Left lobe of liver (tissue), 2 donors: ENCODE measurements around the gene ZNF14. TPM values are rescaled to one million over a fixed set of nuclear protein-coding genes. Genes with fewer than 3 reads are reported as not detected.
"Not testable (repeated sequence)": the region's sequence is repeated elsewhere in the genome, so short reads cannot be mapped to it uniquely, and the experiment has no call there.

Experiments
- ATAC-seq: fragments of 200-7000 bp; cut with Tn5 transposase; one replicate; pipeline ENCODE4 v1.9.1; 2020; ENCODE audit warnings: mild to moderate bottlenecking, moderate library complexity
- DNase-seq: peaks from one replicate; pipeline ENCODE4 v3.0.0-alpha.2; 2020; ENCODE audit warnings: low spot score
- total RNA-seq: library from RNA; stranded (reverse); gene quantifications from one replicate; pipeline ENCODE4 v1.2.1, GENCODE V29; 2021
- donor health status: DM: no; HTN: no; CAD: no; lungs with moderate emphysema.
- donor health status: DM: no; HTN: yes; CAD: no.

Gene ZNF14
- total RNA-seq, 1 donor from 2014 or later: 0.40 TPM

DNA sequence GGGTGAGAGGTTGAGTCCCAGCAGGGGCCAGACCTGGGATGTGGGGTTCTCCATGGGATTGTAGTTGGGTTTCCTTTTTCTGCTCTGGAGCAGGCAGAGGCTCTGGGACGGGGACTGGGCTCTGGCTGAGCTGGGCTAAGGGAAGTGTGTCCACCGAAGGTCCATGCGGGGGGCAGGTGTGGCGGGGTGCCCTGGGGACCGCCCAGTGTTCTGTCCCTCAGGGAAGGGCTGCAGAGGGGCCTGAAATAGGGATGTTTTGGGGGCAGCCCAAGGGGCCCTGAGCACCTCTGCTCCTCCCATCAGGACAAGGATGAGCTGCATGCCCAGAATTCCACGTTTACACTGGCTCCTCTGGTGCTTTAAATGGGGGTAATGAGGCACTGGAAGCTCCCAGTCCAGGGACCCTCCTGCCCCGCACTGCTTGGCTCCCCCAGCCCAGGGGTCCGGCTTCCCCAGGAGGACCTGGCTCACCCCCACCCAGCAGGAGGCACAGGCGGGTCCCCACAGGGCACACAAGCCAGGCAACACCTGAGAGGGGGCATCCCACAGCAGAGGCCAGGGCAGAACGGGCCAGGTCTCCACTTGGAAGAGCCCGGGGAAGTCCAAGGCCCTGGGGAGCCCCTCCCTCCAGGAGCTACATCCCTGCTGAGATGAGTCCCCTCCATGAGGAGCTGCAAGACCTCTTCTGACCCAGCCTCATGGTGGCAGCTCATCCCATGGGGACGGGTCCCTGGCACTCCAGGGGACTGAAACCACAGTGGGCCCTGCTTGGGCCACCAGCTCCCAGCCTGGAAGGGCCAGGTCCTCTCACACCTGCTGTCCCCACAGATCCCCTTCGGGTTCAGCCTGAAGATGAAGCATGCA is 14.7 kb upstream of the ZNF14 start:
- ATAC-seq (no peak), DNase-seq (no peak)

DNA sequence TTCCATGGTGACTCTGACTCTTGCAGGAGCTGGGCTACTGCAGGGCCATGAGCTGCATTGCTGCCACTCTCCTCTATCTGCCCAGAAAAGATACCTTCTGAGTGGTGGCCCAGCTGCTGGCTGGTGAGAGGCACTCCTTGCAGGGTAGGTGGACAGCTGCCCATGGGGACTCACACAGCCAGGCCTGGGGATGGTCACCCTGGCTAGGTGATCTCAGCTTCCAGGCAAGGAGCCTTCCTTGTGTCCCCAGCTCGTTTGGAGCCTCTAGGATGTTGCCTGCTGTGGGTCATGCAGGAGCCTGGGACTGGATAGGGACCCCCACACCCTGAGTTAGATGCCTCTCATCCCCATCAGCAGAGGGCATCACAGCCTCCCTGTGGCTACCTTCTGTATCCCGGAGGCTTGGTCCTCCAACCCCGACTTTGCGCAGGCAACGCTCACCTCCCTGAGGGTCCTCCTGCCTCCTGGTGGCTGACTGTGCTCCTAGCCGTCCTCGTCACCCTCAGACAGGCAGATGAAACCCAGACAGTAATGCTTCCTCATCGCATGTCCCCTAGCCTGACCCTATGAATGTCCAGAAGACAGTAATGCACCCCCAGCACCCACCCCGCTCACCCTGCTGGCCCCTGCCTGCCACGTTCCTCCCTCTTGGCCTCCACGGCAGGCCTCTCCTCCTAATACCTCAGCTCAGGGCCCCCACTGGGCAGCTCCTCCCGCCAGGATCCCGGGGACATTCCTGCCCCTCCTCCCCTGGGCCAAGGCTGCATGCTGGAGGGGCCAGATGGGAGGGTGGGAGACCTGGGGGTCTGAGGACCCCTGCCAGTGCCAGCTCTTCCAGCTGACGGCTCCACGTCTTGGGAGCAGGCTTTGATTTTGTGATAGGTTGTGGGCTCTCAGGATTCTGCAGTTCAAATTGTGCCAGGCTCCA is 13.6 kb upstream of the ZNF14 start:
- ATAC-seq: no peak
- DNase-seq: no peak

DNA sequence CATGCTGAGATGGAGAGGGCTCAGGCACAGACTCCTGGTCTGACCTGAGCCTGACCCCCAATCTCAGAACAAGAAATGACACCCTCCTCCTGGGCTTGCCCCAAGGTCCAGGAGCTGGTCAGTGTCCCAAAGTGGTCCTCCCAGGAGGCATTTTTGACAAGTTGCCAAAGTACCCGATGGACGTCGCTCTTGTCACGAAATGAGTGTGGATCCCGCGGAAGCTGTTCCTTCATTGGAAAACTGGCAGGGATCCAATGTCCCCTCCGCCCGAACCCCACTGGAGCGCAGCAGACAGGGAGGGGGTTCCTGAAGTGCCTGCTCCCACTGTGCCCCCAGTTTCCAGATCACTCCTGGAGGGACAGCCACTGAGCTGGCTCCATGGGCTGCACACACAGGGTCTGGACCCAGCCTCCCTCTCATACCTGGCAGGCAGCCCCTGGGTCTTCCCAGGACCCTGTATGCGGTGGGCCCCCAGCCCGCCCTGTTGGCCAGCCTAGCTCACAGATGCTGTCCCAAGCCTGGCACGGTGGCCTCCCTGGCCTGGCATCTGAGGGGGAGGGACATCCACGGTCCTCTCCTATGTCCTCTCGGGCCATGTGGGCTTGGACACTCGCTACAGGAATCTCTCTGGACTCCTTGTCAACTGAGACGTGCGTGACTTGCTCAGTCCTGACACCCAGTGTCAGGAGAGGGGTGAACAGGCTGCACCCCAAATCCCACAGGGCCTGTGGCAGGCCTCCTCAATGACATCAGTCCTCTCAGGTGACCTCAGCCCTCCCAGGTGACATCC is 12.8 kb upstream of the ZNF14 start:
- DNase-seq (no peak), ATAC-seq (no peak)

DNA sequence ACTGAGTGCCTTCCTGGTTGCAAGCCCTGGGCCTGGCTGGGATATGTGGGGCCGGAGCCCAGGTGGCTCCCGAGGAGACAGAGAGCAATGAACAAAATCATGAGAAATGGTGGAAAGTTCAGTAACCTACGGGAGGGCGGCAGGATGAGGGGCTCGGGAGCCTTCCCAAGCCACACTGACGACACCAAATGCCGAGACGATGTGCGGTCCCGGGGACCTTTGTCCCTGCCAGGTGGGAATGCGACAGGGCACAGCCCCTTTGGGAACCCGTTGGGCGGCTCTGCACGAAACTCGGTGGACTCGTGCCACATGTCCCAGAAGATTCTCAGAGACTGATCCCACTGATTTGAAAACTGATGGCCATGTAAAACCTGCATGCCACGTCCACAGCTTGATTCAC is 11.7 kb upstream of the ZNF14 start:
- no peak for DNase-seq

DNA sequence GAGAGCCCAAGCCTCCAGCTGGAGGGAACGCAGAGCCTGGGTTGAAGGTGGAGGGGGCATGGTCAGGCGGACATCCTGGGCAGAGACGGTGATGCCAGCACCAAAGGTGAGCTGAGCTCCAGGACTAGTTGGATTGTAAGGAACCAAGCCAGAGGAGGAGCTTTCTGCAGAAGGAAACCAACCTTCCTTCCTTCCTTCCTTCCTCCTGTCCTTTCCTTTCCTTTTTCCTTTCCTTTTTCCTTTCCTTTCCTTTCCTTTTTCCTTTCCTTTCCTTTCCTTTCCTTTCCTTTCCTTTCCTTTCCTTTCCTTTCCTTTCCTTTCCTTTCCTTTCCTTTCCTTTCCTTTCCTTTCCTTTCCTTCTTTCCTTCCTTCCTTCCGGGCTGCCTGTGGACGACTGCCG is 11.0 kb upstream of the ZNF14 start:
- not testable (repeated sequence) for DNase-seq, ATAC-seq

More for the DNA sequence above, 11.7 kb upstream of the ZNF14 start:
- no peak for ATAC-seq

DNA sequence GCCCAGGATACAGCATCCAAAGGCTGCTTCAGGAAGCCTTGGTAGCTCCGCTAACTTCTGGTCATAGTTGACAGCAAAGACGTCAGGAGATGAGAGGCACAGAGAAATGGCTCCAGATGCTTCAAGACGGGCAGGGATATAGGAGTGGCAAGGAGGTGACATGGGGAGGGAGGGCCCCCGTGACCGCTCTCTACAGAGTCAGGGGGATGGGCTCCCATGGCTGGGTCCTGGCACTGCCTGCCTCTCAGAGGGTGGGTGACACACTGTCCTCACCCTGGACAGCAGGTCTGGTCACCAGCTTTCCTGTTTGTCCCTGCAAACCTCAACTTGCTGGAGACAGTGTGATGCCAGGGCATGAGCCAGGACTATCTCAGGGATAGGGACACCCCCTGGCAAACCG is 10.3 kb upstream of the ZNF14 start:
- ATAC-seq (no peak), DNase-seq (no peak)

DNA sequence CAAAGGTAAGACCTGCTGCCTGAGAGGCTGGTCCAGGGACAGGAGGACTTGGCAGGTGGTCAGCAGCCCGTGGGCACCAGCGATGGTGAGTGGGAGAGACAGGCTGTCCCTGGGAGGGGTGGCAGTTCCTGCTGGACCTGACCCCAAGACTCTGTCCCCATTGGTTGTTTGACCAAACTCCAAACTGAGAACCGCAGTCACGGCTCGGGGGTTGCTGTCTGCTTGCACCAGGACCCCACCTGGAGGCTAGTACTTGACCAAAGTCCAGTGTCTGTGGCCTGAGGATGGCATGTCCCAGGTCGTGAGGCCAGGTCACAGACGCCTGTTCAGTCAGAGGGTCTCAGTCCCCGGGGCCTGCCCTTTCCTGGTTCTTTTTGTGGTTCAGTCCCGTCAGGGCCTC is 9.9 kb upstream of the ZNF14 start:
- DNase-seq (no peak), ATAC-seq (no peak)

DNA sequence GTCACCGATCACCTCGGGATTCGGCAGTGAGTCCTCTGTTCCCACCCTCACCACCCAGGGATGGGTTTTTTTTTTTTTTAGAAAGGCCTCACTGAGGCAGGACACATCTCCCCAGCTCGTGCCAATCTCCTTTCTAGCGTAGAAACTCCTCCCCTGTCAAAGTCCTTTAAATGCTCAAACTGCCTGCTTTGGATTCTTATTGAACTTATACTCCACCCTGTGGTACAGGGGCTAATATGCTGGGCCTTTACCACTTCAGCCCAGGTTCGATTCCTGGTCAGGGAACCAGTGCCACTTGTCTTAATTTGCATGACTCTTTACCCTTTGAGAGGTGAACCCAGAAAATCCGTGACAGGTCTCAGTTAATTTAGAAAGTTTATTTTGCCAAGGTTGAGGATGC is 8.3 kb upstream of the ZNF14 start:
- no peak for ATAC-seq
- no peak for DNase-seq

DNA sequence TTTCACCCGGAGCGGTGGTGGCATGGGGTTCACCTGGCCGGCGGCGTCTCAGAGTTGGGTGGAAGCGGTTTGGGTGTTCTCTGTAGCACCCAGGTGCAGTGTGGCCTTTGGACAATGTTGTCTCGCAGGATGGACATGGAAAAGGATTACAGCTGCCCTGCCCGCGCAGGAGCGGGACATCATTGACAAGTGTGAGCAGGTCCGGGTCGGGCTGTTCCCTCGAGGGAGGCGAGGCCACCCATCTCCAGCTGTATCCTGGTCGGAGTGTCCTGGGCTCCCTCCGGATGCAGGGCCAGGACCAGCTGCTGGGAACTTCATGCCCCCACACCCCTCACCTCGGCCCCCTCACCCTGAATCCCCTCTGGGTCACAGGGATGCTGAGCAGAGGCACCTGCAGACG is 7.8 kb upstream of the ZNF14 start:
- no peak for ATAC-seq
- no peak for DNase-seq

DNA sequence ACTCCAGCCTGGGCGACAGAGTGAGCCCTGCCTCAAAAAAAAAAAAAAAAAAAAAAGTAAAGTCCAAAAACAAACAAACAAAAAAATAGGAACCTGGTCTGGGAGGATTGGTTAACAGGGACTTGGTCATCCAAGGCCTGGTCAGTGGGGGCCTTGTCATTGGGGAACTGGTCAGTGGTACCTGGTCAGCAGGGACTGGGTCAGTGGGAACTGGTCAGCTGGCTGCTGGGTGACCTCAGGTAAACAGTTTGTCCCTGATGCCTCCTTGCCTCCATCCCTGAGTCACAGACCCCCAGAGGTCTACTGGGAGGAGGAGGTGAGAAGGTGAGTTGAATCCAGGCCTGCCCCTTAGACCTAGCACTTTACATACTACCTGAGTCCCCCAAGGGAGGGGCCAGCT is 5.7 kb upstream of the ZNF14 start:
- ATAC-seq (no peak), DNase-seq (no peak)

DNA sequence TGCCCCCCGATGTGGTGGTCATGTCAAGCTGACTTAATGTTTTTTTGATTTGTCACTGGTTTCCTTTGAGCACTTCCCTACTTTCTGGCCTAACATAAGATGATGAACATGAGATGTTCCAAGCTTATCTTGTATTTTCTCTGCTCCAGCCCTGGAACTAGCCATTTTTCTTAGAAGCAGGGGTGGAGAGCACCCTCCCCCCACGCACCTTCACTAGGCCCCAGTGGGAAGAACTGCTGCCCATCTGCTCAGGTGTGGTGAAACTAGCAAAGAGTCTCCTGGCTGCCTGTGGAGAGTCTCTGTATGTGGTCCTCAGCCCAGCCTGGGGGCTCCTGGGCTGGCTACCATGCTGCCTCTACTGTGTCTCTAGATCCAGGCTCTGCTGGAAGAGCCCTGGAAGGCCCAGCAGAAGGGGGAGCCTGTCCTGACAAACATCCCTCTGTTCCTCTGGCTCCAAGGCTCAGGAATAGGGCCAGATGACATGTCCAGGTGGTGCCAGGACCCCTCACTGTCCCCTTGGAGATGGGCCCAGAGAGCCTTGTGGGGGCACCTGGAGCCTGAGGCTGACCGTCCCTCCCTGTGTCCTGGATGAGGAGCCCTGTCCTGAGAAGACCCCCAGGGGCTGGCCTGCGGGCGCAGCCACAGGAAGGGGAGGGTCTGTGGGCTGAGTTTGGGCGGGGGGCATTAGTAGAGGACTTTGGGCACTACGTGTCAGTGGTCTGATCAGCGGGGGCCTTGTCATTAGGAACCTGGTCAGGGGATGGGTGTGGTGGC is 4.8 kb upstream of the ZNF14 start:
- no peak for DNase-seq
- ATAC-seq: no peak

DNA sequence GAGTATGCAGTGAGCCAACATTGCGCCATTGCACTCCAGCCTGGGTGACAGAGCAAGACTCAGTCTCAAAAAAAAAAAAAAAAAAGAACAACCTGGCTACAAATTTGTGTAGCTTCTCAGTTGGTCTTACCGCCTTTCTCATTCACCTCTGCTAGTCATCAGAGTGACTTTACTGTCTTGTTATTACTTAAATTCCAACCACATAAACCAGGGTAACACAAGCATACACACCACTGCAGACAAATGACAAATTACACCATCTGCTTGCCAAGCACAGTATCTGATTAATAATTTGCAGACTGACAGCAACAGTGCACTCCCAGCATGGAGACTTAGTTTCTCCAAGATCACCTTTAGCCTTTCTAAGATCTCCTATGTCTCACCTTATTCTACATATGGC is 11.0 kb downstream of the ZNF14 start:
- no peak for ATAC-seq
- no peak for DNase-seq

DNA sequence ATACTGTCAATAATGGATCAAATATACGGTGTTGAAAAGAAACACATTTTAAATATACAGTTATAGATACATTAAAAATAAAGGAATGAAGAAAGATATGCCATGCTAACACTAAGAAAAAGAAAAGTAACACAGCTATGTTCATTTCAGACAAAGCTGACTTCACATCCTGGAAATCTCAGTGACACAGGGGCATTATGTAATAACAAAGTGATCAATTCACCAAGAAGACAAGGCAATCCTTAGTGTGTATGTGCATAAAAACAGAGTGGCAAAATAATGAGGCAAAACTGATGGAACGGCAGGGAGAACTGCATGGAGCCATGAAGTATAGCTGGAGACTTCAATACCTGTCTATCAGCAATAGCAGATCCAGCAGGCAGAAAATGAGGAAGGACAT is 13.1 kb downstream of the ZNF14 start:
- DNase-seq (no peak), ATAC-seq (no peak)

DNA sequence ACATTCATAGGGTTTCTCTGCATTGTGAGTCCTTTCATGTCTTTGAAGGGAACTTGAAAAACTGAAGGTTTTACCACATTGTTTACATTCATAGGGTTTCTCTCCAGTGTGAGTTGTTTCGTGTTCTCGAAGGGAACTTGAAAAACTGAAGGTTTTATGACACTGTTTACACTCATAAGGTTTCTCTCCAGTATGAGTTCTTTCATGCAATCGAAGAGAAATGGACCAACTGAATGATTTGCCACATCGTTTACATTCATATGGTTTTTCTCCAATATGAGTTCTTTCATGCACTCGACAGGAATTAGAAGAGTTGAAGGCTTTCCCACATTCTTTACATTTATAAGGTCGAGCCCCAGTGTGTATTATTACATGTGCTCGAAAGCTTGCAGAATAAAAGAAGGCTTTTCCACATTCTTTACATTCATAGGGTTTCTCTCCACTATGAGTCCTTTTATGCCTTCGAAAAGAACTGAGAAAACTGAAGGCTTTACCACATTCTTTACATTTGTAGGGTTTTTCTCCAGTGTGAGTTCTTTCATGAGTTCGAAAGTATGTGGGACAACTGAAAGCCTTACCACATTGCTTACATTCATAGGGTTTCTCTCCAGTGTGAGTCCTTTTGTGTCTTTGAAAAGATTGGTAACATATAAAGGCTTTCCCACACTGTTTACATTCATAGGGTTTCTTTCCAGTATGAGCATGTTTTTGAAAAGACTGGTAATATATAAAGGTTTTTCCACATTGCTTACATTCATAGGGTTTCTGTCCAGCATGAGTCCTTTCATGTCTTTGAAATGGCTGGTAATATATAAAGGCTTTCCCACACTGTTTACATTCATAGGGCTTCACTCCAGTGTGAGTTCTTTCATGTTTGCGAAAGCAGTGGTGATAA is 20.7 kb downstream of the ZNF14 start:
- ATAC-seq: no peak

DNA sequence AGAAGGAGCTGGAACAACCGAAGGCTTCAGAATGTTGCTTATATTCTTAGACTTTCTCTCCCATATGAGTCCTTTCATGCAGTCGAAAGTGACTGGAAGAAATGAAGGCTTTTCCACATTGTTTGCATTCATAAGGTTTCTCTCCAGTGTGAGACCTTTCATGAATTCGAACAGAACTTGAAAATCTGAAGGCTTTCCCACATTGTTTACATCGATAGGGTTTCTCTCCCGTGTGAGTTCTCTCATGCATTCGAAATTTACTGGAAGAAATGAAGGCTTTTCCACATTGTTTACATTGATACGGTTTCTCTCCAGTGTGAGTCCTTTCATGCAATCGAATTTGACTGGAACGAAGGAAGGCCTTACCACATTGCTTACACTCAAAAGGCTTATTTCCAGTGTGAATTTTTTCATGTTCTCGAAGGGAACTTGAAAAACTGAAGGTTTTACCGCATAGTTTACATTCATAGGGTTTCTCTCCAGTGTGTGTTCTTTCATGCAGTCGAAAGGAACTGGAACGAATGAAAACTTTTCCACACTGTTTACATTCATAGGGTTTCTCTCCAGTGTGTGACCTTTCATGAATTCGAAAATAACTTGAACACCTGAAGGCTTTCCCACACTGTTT is 21.5 kb downstream of the ZNF14 start:
- ATAC-seq (no peak), DNase-seq (no peak)

More for the DNA sequence above, 20.7 kb downstream of the ZNF14 start:
- no peak for DNase-seq

DNA sequence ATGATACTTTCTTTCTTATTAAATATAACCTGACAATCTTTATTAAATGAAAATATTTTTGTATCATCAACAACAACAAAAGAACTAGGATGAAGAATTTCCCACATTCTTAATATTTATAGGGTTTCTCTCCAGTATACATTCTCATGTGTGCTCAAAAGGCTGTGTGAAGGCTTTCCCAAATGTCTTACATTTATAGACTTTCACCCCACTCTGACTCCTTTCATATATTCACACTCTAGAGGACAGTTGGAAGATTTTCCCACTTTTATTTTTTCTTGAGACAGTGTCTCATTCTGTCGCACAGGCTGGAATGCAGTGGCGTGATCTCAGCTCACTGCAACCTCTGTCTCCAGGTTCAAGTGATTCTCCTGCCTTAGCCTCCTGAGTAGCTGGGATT is 22.4 kb downstream of the ZNF14 start:
- ATAC-seq: no peak

DNA sequence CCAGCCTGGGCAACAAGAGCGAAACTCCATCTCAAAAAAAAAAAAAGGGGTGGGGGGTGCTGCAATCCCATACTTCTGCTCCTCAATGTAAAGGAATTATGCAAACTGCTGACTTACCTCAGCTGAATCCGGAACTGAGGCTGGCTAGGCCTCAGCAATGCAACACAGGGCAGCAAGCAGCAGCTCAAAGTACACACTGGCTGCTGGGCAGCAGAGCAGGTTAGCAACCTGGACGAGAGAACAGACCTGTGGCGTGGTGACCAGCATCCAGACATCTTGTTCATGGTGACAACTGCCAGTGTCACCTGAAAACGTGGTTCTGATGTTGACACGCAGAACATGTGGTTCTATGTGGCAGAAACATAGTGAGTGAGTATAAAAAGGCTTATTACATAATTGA is 28.1 kb downstream of the ZNF14 start:
- DNase-seq (no peak), ATAC-seq (no peak)

More for the DNA sequence above, 22.4 kb downstream of the ZNF14 start:
- no peak for DNase-seq

DNA sequence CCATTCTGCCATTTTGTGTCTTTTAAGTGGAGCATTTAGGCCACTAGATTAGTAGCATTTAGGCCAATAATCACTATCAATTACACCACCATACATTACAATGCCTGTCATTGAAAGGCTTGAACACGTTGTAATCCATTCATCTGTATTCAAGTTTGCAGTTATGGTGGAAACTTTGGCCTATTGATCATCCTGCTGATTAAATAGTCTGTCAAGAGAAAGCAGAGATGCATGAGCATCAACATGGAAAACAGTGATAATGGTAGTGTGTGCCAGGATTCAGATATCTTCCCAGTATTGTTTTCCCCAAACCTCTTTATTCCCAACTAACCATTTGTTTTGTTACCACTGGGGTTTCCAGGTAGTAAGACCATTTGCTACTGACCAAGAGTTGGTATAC is 32.4 kb downstream of the ZNF14 start:
- not testable (repeated sequence) for DNase-seq, ATAC-seq

DNA sequence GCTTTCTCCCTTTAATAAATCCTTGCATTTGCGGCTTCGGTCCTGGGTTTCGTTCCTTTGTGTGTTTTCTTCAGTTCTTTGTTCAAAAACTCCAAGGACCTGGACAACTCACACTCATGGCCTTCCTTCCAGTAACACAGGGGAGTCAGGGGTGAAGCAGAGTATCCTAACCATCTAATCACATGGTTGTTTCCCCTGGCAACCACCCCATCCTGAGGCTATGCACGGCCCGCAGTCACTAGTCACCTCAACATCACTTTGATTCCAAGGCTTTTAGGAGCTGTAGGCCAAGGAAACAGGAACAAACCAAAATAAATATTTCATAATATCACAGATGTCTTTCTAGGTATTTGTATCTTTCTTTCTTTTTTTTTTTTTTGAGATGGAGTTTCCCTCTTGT is 35.3 kb downstream of the ZNF14 start:
- DNase-seq (no peak), ATAC-seq (no peak)
